Fibroblast of lung (primary cell): ENCODE results near the gene GPC6.

Experiments used
- CTCF ChIP-seq, 2 donors: IDR thresholded peaks in 1 of 2; conservative IDR thresholded peaks in 1 of 2; 1 replicate in 1 of 2; 2 replicates in 1 of 2; pipeline ENCODE4 v1.5.1; 2011 to 2012; ENCODE audit warnings: low read length in 2 of 2, control low read depth in 1 of 2, inconsistent platforms in 1 of 2, low read depth in 1 of 2, mild to moderate bottlenecking in 1 of 2
- EZH2 ChIP-seq: IDR thresholded peaks from 2 replicates; pipeline ENCODE4 v1.5.1; 2012; ENCODE audit warnings: low read length, control low read depth, mild to moderate bottlenecking; ENCODE audit errors: missing control alignments

GRCh38 chr13:93527748-93528297 lies 301.2 kb downstream of the GPC6 start:
- TF ChIP-seq CTCF (conservative IDR thresholded peaks at IDR 0.05 in 1 of 2, IDR thresholded peaks at IDR 0.05 in 1 of 2; ENCODE audit: low read depth in 1 of 2, low read length in 2 of 2) (no peak), EZH2 (no peak)
